Left lung (tissue), 10 donors: ENCODE data around the gene TTLL5. TPM values are rescaled to one million over a fixed set of nuclear protein-coding genes. Genes with fewer than 3 reads are reported as not detected.

Experiments used
- ATAC-seq: fragments of 200-7000 bp; cut with Tn5 transposase; one replicate; pipeline ENCODE4 v1.9.1; 2020; ENCODE audit warnings: moderate library complexity
- DNase-seq, 4 donors: peaks; one replicate each; pipeline ENCODE4 v3.0.0-alpha.2; 2013 to 2020
- H3K27ac ChIP-seq, 2 donors: fragments of 200-600 bp; sonication (generic) in 1 of 2; one replicate each; pipeline versions ENCODE4 v1.5.0 to v1.8.0; 2020 to 2021
- H3K27me3 ChIP-seq, 2 donors: fragments of 200-600 bp; sonication (generic) in 1 of 2; one replicate each; pipeline versions ENCODE4 v1.5.0 to v1.8.0; 2020 to 2021
- H3K36me3 ChIP-seq, 2 donors: fragments of 200-600 bp; sonication (generic) in 1 of 2; one replicate each; pipeline versions ENCODE4 v1.5.0 to v1.8.0; 2020 to 2021
- H3K4me1 ChIP-seq, 2 donors: fragments of 200-600 bp; one replicate each; pipeline ENCODE4 v1.8.0; 2021
- H3K4me3 ChIP-seq, 2 donors: fragments of 200-600 bp; sonication (generic) in 1 of 2; one replicate each; pipeline versions ENCODE4 v1.5.0 to v1.8.0; 2020 to 2021; ENCODE audit warnings: mild to moderate bottlenecking in 1 of 2
- H3K9me3 ChIP-seq, 2 donors: fragments of 200-600 bp; sonication (generic) in 1 of 2; one replicate each; pipeline versions ENCODE4 v1.5.0 to v1.8.0; 2020 to 2021
- intact Hi-C, 2 donors: fragments of 100-400 bp; cut with DNase I; formaldehyde crosslinking; loops; one replicate each; pipeline versions ENCODE4 v1.11.2 to v1.14.2; 2022
- polyA plus RNA-seq, 6 donors: library from polyadenylated mRNA; unstranded; fragments of 120-200 nt; gene quantifications; one replicate each; pipeline ENCODE4 v1.2.1, GENCODE V29; 2013; ENCODE audit not compliant: insufficient read length in 6 of 6
- total RNA-seq, 2 donors: library from RNA; stranded (reverse); fragmentation: NEBNext Ultra II Directional; extraction: Animal tissue kit (Norgen Biotek cat#: 25700); gene quantifications; one replicate each; pipeline ENCODE4 v1.2.1, GENCODE V29; 2021
- TF ChIP-seq, protein P1 (sequence below), 2 donors: fragments of 200-600 bp; sonication (generic) in 1 of 2; IDR thresholded peaks; one replicate each; pipeline versions ENCODE4 v1.5.0 to v1.8.0; 2021; ENCODE audit warnings: antibody characterized with exemption in 2 of 2
- donor health status: DM: no; HTN: yes; CAD: no.
- donor health status: DM: no; HTN: no; CAD: no.

Gene TTLL5
- total and polyA plus RNA-seq, 8 donors: 30.8 to 46.7 (median 42.1) TPM

DNA sequence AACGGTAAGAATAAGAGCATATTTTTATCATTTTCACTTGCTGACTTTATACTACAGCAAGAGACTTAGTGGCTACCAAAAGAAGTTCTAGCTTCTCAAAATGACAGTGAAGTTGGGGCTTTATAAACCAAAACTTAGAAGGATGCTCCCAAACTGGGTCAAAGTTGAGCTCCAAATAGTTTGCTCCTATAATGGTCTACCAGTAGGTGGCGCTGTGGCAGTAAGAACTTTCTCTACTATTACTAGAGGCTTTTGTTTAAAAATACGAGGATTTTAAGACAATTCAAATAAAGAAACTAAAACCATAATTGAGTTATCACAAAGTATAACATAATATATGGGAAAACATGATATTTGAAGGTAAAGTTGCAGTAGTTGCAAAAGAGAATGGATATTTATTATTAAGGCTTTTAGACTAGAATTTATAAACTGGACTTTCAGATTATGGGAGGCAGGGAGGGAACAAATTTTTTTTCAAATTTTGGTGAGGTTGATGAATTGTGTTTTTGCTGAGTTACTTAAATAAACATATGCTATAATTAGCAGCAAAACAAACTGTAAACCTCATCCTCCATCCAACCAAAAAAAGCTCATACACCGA lies 245.7 kb downstream of the TTLL5 start:
- H3K4me3 ChIP-seq: no peak overlapping the region
- no peak overlapping the region for H3K27ac ChIP-seq
- TF ChIP-seq, protein P1, sequence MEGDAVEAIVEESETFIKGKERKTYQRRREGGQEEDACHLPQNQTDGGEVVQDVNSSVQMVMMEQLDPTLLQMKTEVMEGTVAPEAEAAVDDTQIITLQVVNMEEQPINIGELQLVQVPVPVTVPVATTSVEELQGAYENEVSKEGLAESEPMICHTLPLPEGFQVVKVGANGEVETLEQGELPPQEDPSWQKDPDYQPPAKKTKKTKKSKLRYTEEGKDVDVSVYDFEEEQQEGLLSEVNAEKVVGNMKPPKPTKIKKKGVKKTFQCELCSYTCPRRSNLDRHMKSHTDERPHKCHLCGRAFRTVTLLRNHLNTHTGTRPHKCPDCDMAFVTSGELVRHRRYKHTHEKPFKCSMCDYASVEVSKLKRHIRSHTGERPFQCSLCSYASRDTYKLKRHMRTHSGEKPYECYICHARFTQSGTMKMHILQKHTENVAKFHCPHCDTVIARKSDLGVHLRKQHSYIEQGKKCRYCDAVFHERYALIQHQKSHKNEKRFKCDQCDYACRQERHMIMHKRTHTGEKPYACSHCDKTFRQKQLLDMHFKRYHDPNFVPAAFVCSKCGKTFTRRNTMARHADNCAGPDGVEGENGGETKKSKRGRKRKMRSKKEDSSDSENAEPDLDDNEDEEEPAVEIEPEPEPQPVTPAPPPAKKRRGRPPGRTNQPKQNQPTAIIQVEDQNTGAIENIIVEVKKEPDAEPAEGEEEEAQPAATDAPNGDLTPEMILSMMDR (IDR thresholded peaks at IDR 0.05): peak; percentile 83 to 86
- intact Hi-C loops: no loop called here
- no peaks in the 10 kb centered on the region for H3K27me3 ChIP-seq
- H3K4me1 ChIP-seq: peaks cover 13 to 23% of the 10 kb centered on the region in 2 donors
- H3K36me3 ChIP-seq: peaks cover 0 to 11% of the 10 kb centered on the region in 2 donors
- DNase-seq (peak in 3 of 4 donors; percentile 43 to 79 (median 58)), ATAC-seq (peak; percentile 83)
- no peaks in the 10 kb centered on the region for H3K9me3 ChIP-seq

DNA sequence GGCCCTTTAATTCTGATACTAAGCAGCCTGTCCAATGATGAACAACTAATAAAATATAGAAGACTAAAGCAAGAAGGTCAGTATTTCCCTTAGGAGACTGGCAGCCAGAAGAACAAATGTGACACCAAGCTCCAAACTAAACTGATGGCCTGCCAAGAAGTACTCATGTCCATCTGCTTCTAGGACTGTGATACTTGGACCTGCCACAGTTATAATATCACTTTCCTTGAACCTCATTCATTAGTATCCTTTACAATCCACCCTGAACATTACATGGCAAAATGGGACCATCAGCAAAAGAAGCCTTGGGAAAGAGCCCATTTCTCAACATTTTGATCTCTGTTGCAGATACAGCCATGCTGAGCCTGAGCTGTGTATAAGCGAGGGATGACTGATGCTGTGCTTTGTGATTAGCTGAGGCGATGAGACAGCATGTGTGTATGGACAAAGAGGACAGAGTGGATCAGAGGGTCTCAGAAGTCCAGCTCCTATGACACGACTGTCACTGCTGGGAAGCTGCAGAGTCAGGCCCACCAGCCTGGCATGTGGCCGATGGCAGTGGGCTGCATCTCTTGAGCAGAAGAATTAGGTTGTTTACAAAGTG lies 246.8 kb downstream of the TTLL5 start:
- peaks cover 0 to 14% of the 10 kb centered on the region in 2 donors for H3K36me3 ChIP-seq
- no peak overlapping the region for H3K27ac ChIP-seq
- intact Hi-C loops: no loop called here
- H3K27me3 ChIP-seq: no peaks in the 10 kb centered on the region
- DNase-seq: no peak
- ATAC-seq: no peak
- no peak overlapping the region for H3K4me3 ChIP-seq
- peaks cover 13 to 23% of the 10 kb centered on the region in 2 donors for H3K4me1 ChIP-seq
- TF ChIP-seq, protein P1 (IDR thresholded peaks at IDR 0.05): no peak
- H3K9me3 ChIP-seq: no peaks in the 10 kb centered on the region

DNA sequence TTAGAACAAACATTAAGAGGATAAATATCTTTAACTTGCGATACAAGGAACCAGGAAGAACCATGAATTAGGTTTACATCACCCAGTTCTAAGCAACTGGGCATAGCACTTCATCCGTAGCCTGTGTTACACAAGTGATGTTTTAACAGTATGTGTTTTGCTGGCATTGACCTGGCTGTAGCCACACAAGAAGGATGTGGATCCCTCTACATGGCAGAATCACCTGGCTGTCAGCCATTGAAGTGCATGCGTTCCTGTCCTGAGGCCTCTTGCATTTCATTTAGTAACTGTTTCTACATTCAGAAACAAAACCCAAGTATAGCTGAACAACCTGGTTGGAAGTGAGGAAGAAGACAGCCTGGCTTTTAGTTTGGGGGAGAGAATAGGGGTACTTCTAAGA lies 248.6 kb downstream of the TTLL5 start:
- Histone ChIP-seq H3K4me1 (peaks cover 10 to 23% of the 10 kb centered on the region in 2 donors), H3K27ac (no peak overlapping the region), H3K4me3 (no peak overlapping the region), H3K36me3 (peaks cover 0 to 14% of the 10 kb centered on the region in 2 donors), H3K27me3 (no peaks in the 10 kb centered on the region), H3K9me3 (no peaks in the 10 kb centered on the region)
- intact Hi-C loops: no loop called here
- DNase-seq (no peak), ATAC-seq (no peak)
- TF ChIP-seq, protein P1 (IDR thresholded peaks at IDR 0.05): no peak

DNA sequence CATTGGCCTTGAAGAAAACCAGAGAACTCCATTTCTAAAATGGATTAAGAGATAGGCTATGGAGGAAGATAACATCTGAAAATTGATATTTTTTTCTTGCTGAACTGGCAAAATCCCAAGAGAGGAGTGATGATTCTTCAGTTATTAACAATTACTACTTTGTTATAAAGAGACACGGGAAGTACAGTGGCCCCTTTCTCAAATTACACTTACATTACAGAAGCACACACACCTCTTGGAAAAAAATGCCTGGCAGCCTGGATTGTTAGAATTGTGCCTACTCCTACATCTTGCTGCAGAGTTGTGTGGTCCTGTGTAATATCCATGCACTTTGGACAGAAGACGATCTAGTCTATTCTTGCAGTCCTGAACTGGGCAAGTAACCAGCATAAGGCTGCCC lies 249.0 kb downstream of the TTLL5 start:
- Histone ChIP-seq H3K27ac (no peak overlapping the region), H3K36me3 (peaks cover 0 to 14% of the 10 kb centered on the region in 2 donors), H3K27me3 (no peaks in the 10 kb centered on the region), H3K4me3 (no peak overlapping the region), H3K4me1 (peaks cover 6 to 19% of the 10 kb centered on the region in 2 donors), H3K9me3 (no peaks in the 10 kb centered on the region)
- ATAC-seq: no peak
- no peak for DNase-seq
- TF ChIP-seq, protein P1 (IDR thresholded peaks at IDR 0.05): no peak
- intact Hi-C loops: no loop called here

DNA sequence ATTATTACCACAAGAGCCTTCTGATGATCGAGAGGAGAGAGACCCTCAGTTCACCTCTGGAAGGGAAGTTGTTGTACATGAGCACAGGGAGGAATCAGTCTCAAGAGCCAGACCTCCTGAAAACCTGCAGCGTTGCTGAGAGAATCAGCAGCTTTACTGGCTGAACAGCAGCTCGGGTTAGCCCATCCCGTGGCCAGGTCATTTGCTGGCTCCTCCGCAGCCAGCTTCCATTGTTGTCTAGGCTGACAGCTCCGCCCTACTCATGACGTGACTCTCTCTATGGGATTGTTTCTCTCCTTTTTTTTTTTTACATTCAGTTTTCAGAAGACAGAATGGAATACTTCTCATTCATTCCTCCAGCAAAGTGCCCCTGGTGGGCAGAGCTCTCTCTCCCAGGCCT lies 250.8 kb downstream of the TTLL5 start:
- no peak overlapping the region for H3K27ac ChIP-seq
- ATAC-seq: no peak
- peaks cover 0 to under 1% of the 10 kb centered on the region in 2 donors for H3K4me1 ChIP-seq
- no peak for DNase-seq
- no peak overlapping the region for H3K4me3 ChIP-seq
- H3K36me3 ChIP-seq: peaks cover 0 to 14% of the 10 kb centered on the region in 2 donors
- no peaks in the 10 kb centered on the region for H3K27me3 ChIP-seq
- no peaks in the 10 kb centered on the region for H3K9me3 ChIP-seq
- TF ChIP-seq, protein P1 (IDR thresholded peaks at IDR 0.05): no peak
- intact Hi-C loops: no loop called here
